HepG2 (cell line): ENCODE results near the gene DLG4. TPM values are rescaled to one million over a fixed set of nuclear protein-coding genes. Genes with fewer than 3 reads are reported as not detected.
A peak's percentile ranks its signal among the peaks of the same experiment; 100 is the strongest.

Experiments used
- ATAC-seq: fragments of 200-7000 bp; cut with Tn5 transposase; 3 replicates; pipeline ENCODE4 v1.9.1; 2020; ENCODE audit warnings: mild to moderate bottlenecking, moderate library complexity
- BruUV-seq: library from RNA; stranded (reverse); fragments of 400-500 nt; replicated peaks from 2 replicates; lab custom pipeline; 2021; lab: Mats Ljungman, UMichigan
- CTCF ChIA-PET: fragments of 300-600 bp; formaldehyde crosslinking; extraction: SDS; loops from one replicate; lab custom pipeline; 2021; ENCODE audit warnings: low total read pairs, inconsistent platforms, low intra/inter-chr PET ratio; lab: Yijun Ruan, JAX
- POLR2A ChIA-PET: fragments of 350-600 bp; sonication (Branson Sonifier 250); formaldehyde crosslinking; loops from one replicate; lab custom pipeline; 2020; ENCODE audit warnings: antibody characterized with exemption, inconsistent platforms; lab: Yijun Ruan, JAX
- DNase-seq: peaks from one replicate; pipeline ENCODE4 v3.0.0-alpha.2; 2015; ENCODE audit warnings: low spot score
- FAIRE-seq: peaks from 3 replicates; lab custom pipeline; 2011; peaks lifted over from hg19 to GRCh38; lab: Jason Lieb, UNC
- H2AFZ ChIP-seq: one replicate; pipeline ENCODE4 v1.6.1; 2011; ENCODE audit warnings: low read length, inconsistent platforms
- H3K27ac ChIP-seq: fragments of 300-600 bp; 3 replicates; pipeline ENCODE4 v1.8.0; 2011; ENCODE audit warnings: mixed run types, mild to moderate bottlenecking, mixed read lengths, low read length, inconsistent platforms; ENCODE audit not compliant: insufficient read depth; ENCODE audit errors: extremely low read length
- H3K27me3 ChIP-seq, 2 experiments: fragments of 200-600 bp in 1 of 2; 2 replicates in 1 of 2; 3 replicates in 1 of 2; pipeline versions ENCODE4 v1.6.0 to v1.8.0; 2011; ENCODE audit warnings: low read length in 2 of 2, mild to moderate bottlenecking in 2 of 2, moderate library complexity in 2 of 2, inconsistent platforms in 1 of 2; ENCODE audit not compliant: insufficient read depth in 2 of 2, control insufficient read depth in 1 of 2
- H3K36me3 ChIP-seq, 2 experiments: fragments of 200-600 bp in 1 of 2; replicated peaks in 1 of 2; 2 replicates in 1 of 2; 3 replicates in 1 of 2; pipeline versions ENCODE4 v1.5.1 to v1.8.0; 2011; ENCODE audit warnings: low read length in 2 of 2, inconsistent platforms in 1 of 2; ENCODE audit not compliant: insufficient read depth in 2 of 2, control insufficient read depth in 1 of 2
- H3K4me1 ChIP-seq: 2 replicates; pipeline ENCODE4 v1.5.1; 2012; ENCODE audit warnings: low read length, inconsistent platforms; ENCODE audit not compliant: insufficient read depth
- H3K4me2 ChIP-seq: 2 replicates; pipeline ENCODE4 v1.6.0; 2011; ENCODE audit warnings: low read depth, low read length, inconsistent platforms
- H3K4me3 ChIP-seq, 3 experiments: fragments of 200-600 bp in 1 of 3; sonication (generic), shearing (Covaris generic) in 1 of 3; replicated peaks in 1 of 3; 2 replicates each; pipeline ENCODE4 v1.5.1; 2011 to 2016; ENCODE audit warnings: low read length in 3 of 3, inconsistent platforms in 2 of 3, low read depth in 2 of 3, mild to moderate bottlenecking in 2 of 3, control low read depth in 1 of 3, mixed read lengths in 1 of 3; ENCODE audit not compliant: insufficient read depth in 1 of 3
- H3K79me2 ChIP-seq: one replicate; pipeline ENCODE4 v1.6.1; 2011; ENCODE audit warnings: low read length, inconsistent platforms; ENCODE audit not compliant: insufficient read depth
- H3K9ac ChIP-seq: 2 replicates; pipeline ENCODE4 v1.6.0; 2011; ENCODE audit warnings: mild to moderate bottlenecking, low read depth, low read length, inconsistent platforms; ENCODE audit not compliant: insufficient read depth
- H3K9me3 ChIP-seq: 2 replicates; pipeline ENCODE4 v1.5.1; 2012; ENCODE audit warnings: mild to moderate bottlenecking, low read length
- H4K20me1 ChIP-seq: 2 replicates; pipeline ENCODE4 v1.6.0; 2011; ENCODE audit warnings: inconsistent platforms, mild to moderate bottlenecking, low read length, moderate library complexity; ENCODE audit not compliant: insufficient read depth
- ATF4 ChIP-seq, 2 experiments: fragments of 450-650 bp in 1 of 2; sonication (generic) in 1 of 2; formaldehyde crosslinking; IDR thresholded peaks; 2 replicates each; pipeline versions ENCODE4 v1.5.0 to v1.8.0; 2020 to 2022; ENCODE audit warnings: mild to moderate bottlenecking in 1 of 2, missing genetic modification reagents in 1 of 2
- CBFB ChIP-seq: sonication (generic); formaldehyde crosslinking; IDR thresholded peaks from 2 replicates; pipeline ENCODE4 v1.4.0; 2020; ENCODE audit warnings: missing genetic modification reagents
- MAX ChIP-seq: IDR thresholded peaks from 2 replicates; pipeline ENCODE4 v1.6.1; 2012; ENCODE audit warnings: inconsistent platforms
- MZF1 ChIP-seq: sonication (generic); formaldehyde crosslinking; IDR thresholded peaks from 2 replicates; pipeline ENCODE4 v1.8.1; 2023; ENCODE audit warnings: mild to moderate bottlenecking, missing genetic modification reagents, borderline replicate concordance
- POLR2A ChIP-seq, 2 experiments: IDR thresholded peaks; 2 replicates each; pipeline ENCODE4 v1.6.1; 2011; ENCODE audit warnings: low read depth in 2 of 2, low read length in 2 of 2, mild to moderate bottlenecking in 1 of 2, moderate library complexity in 1 of 2; ENCODE audit not compliant: insufficient read depth in 1 of 2
- SP2 ChIP-seq: sonication (generic); formaldehyde crosslinking; IDR thresholded peaks from 2 replicates; pipeline ENCODE4 v1.5.1; 2020; ENCODE audit warnings: mild to moderate bottlenecking, missing genetic modification reagents
- XBP1 ChIP-seq: sonication (generic); formaldehyde crosslinking; IDR thresholded peaks from 2 replicates; pipeline ENCODE4 v1.5.0; 2020; ENCODE audit warnings: missing genetic modification reagents
- ZMYM2 ChIP-seq: sonication (generic); formaldehyde crosslinking; IDR thresholded peaks from 2 replicates; pipeline ENCODE4 v1.8.0; 2022; ENCODE audit warnings: mild to moderate bottlenecking, missing genetic modification reagents
- ZNF101 ChIP-seq: sonication (generic); formaldehyde crosslinking; IDR thresholded peaks from 2 replicates; pipeline ENCODE4 v1.4.0; 2020; ENCODE audit warnings: mild to moderate bottlenecking, low read depth, missing genetic modification reagents, borderline replicate concordance
- ZNF263 ChIP-seq: sonication (generic); formaldehyde crosslinking; IDR thresholded peaks from 2 replicates; pipeline ENCODE4 v1.4.0; 2020; ENCODE audit warnings: missing genetic modification reagents
- ZNF337 ChIP-seq: sonication (generic); formaldehyde crosslinking; IDR thresholded peaks from 2 replicates; pipeline ENCODE4 v1.5.1; 2020; ENCODE audit warnings: missing genetic modification reagents, low read depth, mild to moderate bottlenecking, borderline replicate concordance
- ZNF354B ChIP-seq: sonication (generic); formaldehyde crosslinking; IDR thresholded peaks from 2 replicates; pipeline ENCODE4 v1.8.0; 2022; ENCODE audit warnings: mild to moderate bottlenecking, missing genetic modification reagents
- ZNF510 ChIP-seq: sonication (generic); formaldehyde crosslinking; IDR thresholded peaks from 2 replicates; pipeline ENCODE4 v1.4.0; 2020; ENCODE audit warnings: low read depth, mild to moderate bottlenecking, missing genetic modification reagents
- ZNF530 ChIP-seq: sonication (generic); formaldehyde crosslinking; IDR thresholded peaks from 2 replicates; pipeline ENCODE4 v1.5.0; 2020; ENCODE audit warnings: low read depth, mild to moderate bottlenecking, missing genetic modification reagents
- ZNF639 ChIP-seq: conservative IDR thresholded peaks from 2 replicates; pipeline ENCODE4 v1.6.1; 2018; ENCODE audit warnings: missing genetic modification reagents
- ZNF761 ChIP-seq: sonication (generic); formaldehyde crosslinking; conservative IDR thresholded peaks from 2 replicates; pipeline ENCODE4 v1.4.0; 2020; ENCODE audit warnings: mild to moderate bottlenecking, missing genetic modification reagents
- ZNF776 ChIP-seq: sonication (generic); formaldehyde crosslinking; IDR thresholded peaks from 2 replicates; pipeline ENCODE4 v1.4.0; 2020; ENCODE audit warnings: mild to moderate bottlenecking, missing genetic modification reagents
- ZSCAN29 ChIP-seq: sonication (generic); formaldehyde crosslinking; conservative IDR thresholded peaks from 2 replicates; pipeline ENCODE4 v1.4.0; 2020; ENCODE audit warnings: mild to moderate bottlenecking, missing genetic modification reagents
- WGBS: methylation state at CpG from one replicate; pipeline ENCODE4 v1.1.6; 2017; ENCODE audit warnings: low lambda C conversion rate; 5-methylcytosine and 5-hydroxymethylcytosine counted together
- in situ Hi-C: cut with HindIII; loops from 2 replicates; pipeline ENCODE4 v1.10.0; 2017; ENCODE audit warnings: low pct_unique_long_range_greater_than_20kb; ENCODE audit not compliant: extremely low pct_ligation_motif_present
- intact Hi-C: fragments of 100-400 bp; cut with micrococcal nuclease; formaldehyde crosslinking; loops from one replicate; pipeline ENCODE4 v1.10.0; 2022; ENCODE audit not compliant: unreplicated experiment
- polyA plus RNA-seq, 8 experiments: library from polyadenylated mRNA; depleted of rRNA in 3 of 8; stranded (reverse) in 7 of 8; unstranded in 1 of 8; fragments of >200 nt; fragmentation: Illumina TruSeq in 4 of 8; extraction: Trizol in 4 of 8; gene quantifications; 2 replicates each; pipeline versions ENCODE4 v1.2.1 to v1.2.3, GENCODE V29; 2011 to 2016; ENCODE audit warnings: low read depth in 4 of 8, missing spikeins in 1 of 8, mixed read lengths in 1 of 8; ENCODE audit not compliant: insufficient read depth in 1 of 8
- total RNA-seq, 5 experiments: library from RNA; depleted of rRNA; stranded (reverse); fragments of >200 nt; fragmentation: Illumina TruSeq; extraction: Trizol; gene quantifications; 2 replicates each; pipeline ENCODE4 v1.2.3, GENCODE V29; 2016; ENCODE audit warnings: low read depth in 1 of 5
- TF ChIP-seq, protein P1 (sequence below): IDR thresholded peaks from 2 replicates; pipeline ENCODE4 v1.6.1; 2016; ENCODE audit warnings: low read depth, control low read depth
- TF ChIP-seq, protein P2 (sequence below): sonication (generic); formaldehyde crosslinking; IDR thresholded peaks from 2 replicates; pipeline ENCODE4 v1.8.1; 2023; ENCODE audit warnings: mild to moderate bottlenecking, moderate library complexity, missing genetic modification reagents

DLG4 gene
- total and polyA plus RNA-seq, 2 of the 13 experiments (the other 11 are each of a cell fraction or from before 2014, with no cell fraction given) = 0.71 to 4.3 TPM

- WGBS = 4% methylated on average over 22 of the region's 73 CpGs
- peaks cover 47% of the 10 kb centered on the region for H3K4me1 ChIP-seq
- H3K9ac ChIP-seq = peak overlapping the region; percentile 96
- no TSS peak for BruUV-seq
- H3K27me3 ChIP-seq = no peaks in the 10 kb centered on the region; a peak in 1 of 5 replicates
- no peak overlapping the region for H2AFZ ChIP-seq
- 0 out of 2 replicates have a peak, but pooled peaks cover 3% of the 10 kb centered on the region for H4K20me1 ChIP-seq
- H3K4me2 ChIP-seq = peak overlapping the region; percentile 84
- peak; percentile 6 for ATAC-seq
- DNase-seq = peak; percentile 68
- ChIA-PET CTCF (no interaction called here), POLR2A (interaction anchor here (0.7 to 8.9 kb wide), 12 partner anchors 13 to 202 kb away, joined by 3 to 140 read pairs (median 6); partner anchors contain the start of genes ACADVL, ASGR1, ASGR2 and CTDNEP1)
- H3K79me2 ChIP-seq = peaks cover 57% of the 10 kb centered on the region
- peak overlapping the region; percentile 88 for H3K27ac ChIP-seq
- peak overlapping the region; percentile 97 to 98 (median 98); a peak in 5 of 6 replicates for H3K4me3 ChIP-seq
- no peak for FAIRE-seq
- intact Hi-C loops = loop anchor here (10.0 kb wide), 1 partner anchor 63 kb away; the partner anchor contains the start of gene ASGR1
- in situ Hi-C loops = no loop called here
- H3K9me3 ChIP-seq = no peaks in the 10 kb centered on the region
- H3K36me3 ChIP-seq = peaks cover 10 to 24% of the 10 kb centered on the region in 2 experiments
- TF ChIP-seq MAX = peak; percentile 78
- TF ChIP-seq SP2 (CRISPR knock-in tag) = no peak
- TF ChIP-seq ZSCAN29 = no peak
- TF ChIP-seq, protein P1, sequence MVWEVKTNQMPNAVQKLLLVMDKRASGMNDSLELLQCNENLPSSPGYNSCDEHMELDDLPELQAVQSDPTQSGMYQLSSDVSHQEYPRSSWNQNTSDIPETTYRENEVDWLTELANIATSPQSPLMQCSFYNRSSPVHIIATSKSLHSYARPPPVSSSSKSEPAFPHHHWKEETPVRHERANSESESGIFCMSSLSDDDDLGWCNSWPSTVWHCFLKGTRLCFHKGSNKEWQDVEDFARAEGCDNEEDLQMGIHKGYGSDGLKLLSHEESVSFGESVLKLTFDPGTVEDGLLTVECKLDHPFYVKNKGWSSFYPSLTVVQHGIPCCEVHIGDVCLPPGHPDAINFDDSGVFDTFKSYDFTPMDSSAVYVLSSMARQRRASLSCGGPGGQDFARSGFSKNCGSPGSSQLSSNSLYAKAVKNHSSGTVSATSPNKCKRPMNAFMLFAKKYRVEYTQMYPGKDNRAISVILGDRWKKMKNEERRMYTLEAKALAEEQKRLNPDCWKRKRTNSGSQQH (CRISPR knock-in tag) = no peak
- peak; percentile 79 for TF ChIP-seq ZNF639
- no peak for TF ChIP-seq ZNF101 (CRISPR knock-in tag)
- TF ChIP-seq XBP1 (CRISPR knock-in tag) = no peak
- TF ChIP-seq ZNF761 (CRISPR knock-in tag) = 0 out of 2 replicates have a peak, but pooled peaks have one; percentile 32
- TF ChIP-seq ZNF510 = no peak
- peak; percentile 39 to 59; a peak in 3 of 4 replicates for TF ChIP-seq POLR2A (IDR thresholded peaks at IDR 0.05; ENCODE audit: insufficient read depth in 1 of 2, low read depth in 2 of 2, low read length in 2 of 2)
- TF ChIP-seq, protein P2, sequence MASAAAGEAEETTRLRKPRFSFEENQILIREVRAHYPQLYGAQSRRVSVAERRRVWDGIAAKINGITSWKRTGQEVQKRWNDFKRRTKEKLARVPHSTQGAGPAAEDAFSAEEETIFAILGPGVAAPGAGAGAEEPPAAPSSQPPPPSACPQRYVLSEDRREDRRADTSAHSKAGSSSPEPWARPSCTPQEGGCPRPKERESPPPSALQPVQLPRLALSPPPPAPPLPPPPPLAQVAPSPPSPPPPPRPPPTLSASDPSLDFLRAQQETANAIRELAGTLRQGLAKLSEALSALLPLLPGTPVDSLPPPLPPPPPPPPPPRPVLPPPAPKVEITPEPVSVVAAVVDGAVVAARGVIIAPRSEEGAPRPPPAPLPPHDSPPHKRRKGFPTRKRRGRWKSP (CRISPR knock-in tag) = no peak
- no peak for TF ChIP-seq MZF1 (CRISPR knock-in tag)
- TF ChIP-seq ZNF354B = no peak
- no peak for TF ChIP-seq ZNF530 (CRISPR knock-in tag)
- TF ChIP-seq CBFB (CRISPR knock-in tag) = no peak
- TF ChIP-seq ZMYM2 (CRISPR knock-in tag) = no peak
- 0 out of 2 replicates have a peak, but pooled peaks have one; percentile 40 for TF ChIP-seq ZNF776 (CRISPR knock-in tag)
- TF ChIP-seq ZNF337 = no peak
- no peak for TF ChIP-seq ATF4 (CRISPR knock-in tag; IDR thresholded peaks at IDR 0.05)
- TF ChIP-seq ZNF263 (CRISPR knock-in tag) = peak; percentile 59
Observed at GRCh38 chr17:7237761-7238419, 18.3 kb upstream of the DLG4 start.
